H1 (cell line): Measurements from ENCODE around the gene SHROOM4. TPM values are rescaled to one million over a fixed set of nuclear protein-coding genes. Genes with fewer than 3 reads are reported as not detected.

Experiments
- CTCF ChIA-PET: fragments of 300-600 bp; sonication (Branson Sonifier 250); formaldehyde crosslinking; loops from one replicate; lab custom pipeline; 2021; ENCODE audit not compliant: partially characterized antibody; lab: Charles Lee
- POLR2A ChIA-PET: fragments of 300-600 bp; sonication (Branson Sonifier 250); formaldehyde crosslinking; loops from one replicate; lab custom pipeline; 2021; ENCODE audit warnings: inconsistent platforms; ENCODE audit not compliant: partially characterized antibody; lab: Charles Lee
- DNase-seq, 2 experiments: peaks; one replicate each; pipeline versions ENCODE4 v3.0.0 to v3.0.0-alpha.2; 2010 to 2022; ENCODE audit warnings: low spot score in 2 of 2, low read depth in 1 of 2, mixed read lengths in 1 of 2
- FAIRE-seq: peaks from 2 replicates; lab custom pipeline; 2011; peaks lifted over from hg19 to GRCh38; lab: Jason Lieb, UNC
- H2AFZ ChIP-seq: 2 replicates; pipeline ENCODE4 v1.8.1; 2012; ENCODE audit warnings: low read length, inconsistent platforms
- H2AK5ac ChIP-seq: 2 replicates; pipeline ENCODE4 v1.6.1; 2013; ENCODE audit warnings: low read depth, low read length
- H2BK120ac ChIP-seq: replicated peaks from 2 replicates; pipeline ENCODE3; 2013; ENCODE audit warnings: low read depth, low read length, inconsistent platforms
- H2BK12ac ChIP-seq: 2 replicates; pipeline ENCODE4 v1.6.1; 2013; ENCODE audit warnings: low read depth, low read length
- H2BK15ac ChIP-seq: 2 replicates; pipeline ENCODE4 v1.6.1; 2013; ENCODE audit warnings: low read length
- H2BK20ac ChIP-seq: 2 replicates; pipeline ENCODE4 v1.6.1; 2013; ENCODE audit warnings: low read length
- H2BK5ac ChIP-seq: 2 replicates; pipeline ENCODE4 v1.6.1; 2013; ENCODE audit warnings: low read depth, low read length
- H3K14ac ChIP-seq: 2 replicates; pipeline ENCODE4 v1.6.1; 2013; ENCODE audit warnings: inconsistent platforms; ENCODE audit not compliant: insufficient read length
- H3K18ac ChIP-seq: 2 replicates; pipeline ENCODE4 v1.6.1; 2013; ENCODE audit warnings: low read length; ENCODE audit errors: extremely low read depth
- H3K23ac ChIP-seq: 2 replicates; pipeline ENCODE4 v1.6.1; 2013; ENCODE audit warnings: inconsistent platforms; ENCODE audit not compliant: insufficient read length
- H3K23me2 ChIP-seq: 2 replicates; pipeline ENCODE4 v1.6.1; 2013; ENCODE audit warnings: low read depth, low read length
- H3K27ac ChIP-seq: 2 replicates; pipeline ENCODE4 v1.6.1; 2011; ENCODE audit warnings: low read depth, low read length, inconsistent platforms
- H3K27me3 ChIP-seq, 4 experiments: replicated peaks in 1 of 4; 1 replicate in 1 of 4; 2 replicates in 3 of 4; pipeline versions ENCODE4 v1.6.1 to v1.8.1; 2011 to 2013; ENCODE audit warnings: low read length in 3 of 4, mild to moderate bottlenecking in 3 of 4, inconsistent platforms in 2 of 4, mixed read lengths in 2 of 4, moderate library complexity in 1 of 4; ENCODE audit not compliant: control insufficient read depth in 3 of 4, insufficient read depth in 3 of 4; ENCODE audit errors: extremely low read depth in 1 of 4
- H3K36me3 ChIP-seq, 4 experiments: 2 replicates each; pipeline versions ENCODE4 v1.6.1 to v1.8.1; 2011 to 2013; ENCODE audit warnings: mild to moderate bottlenecking in 4 of 4, low read length in 3 of 4, moderate library complexity in 2 of 4, control low read depth in 1 of 4, inconsistent platforms in 1 of 4; ENCODE audit not compliant: insufficient read depth in 4 of 4, control insufficient read depth in 2 of 4
- H3K4ac ChIP-seq: replicated peaks from 2 replicates; pipeline ENCODE3; 2013; ENCODE audit warnings: low read length, low read depth, mixed read lengths, inconsistent platforms; ENCODE audit not compliant: insufficient read length
- H3K4me1 ChIP-seq, 4 experiments: replicated peaks in 1 of 4; 1 replicate in 1 of 4; 2 replicates in 3 of 4; pipeline versions ENCODE4 v1.6.1 to v1.8.1; 2011 to 2013; ENCODE audit warnings: low read length in 3 of 4, inconsistent platforms in 2 of 4, mixed read lengths in 1 of 4; ENCODE audit not compliant: insufficient read depth in 4 of 4, control insufficient read depth in 3 of 4
- H3K4me2 ChIP-seq, 2 experiments: 2 replicates each; pipeline versions ENCODE4 v1.6.1 to v1.8.1; 2011 to 2013; ENCODE audit warnings: low read depth in 2 of 2, low read length in 2 of 2, control low read depth in 1 of 2, inconsistent platforms in 1 of 2, mild to moderate bottlenecking in 1 of 2; ENCODE audit not compliant: insufficient read depth in 1 of 2
- H3K4me3 ChIP-seq, 4 experiments: fragments of 200-600, 300-600 bp in 1 of 4; sonication (generic), shearing (Covaris generic), sonication (Bioruptor Twin) in 1 of 4; 2 replicates each; pipeline versions ENCODE4 v1.5.1 to v1.8.1; 2011 to 2016; ENCODE audit warnings: low read length in 4 of 4, low read depth in 3 of 4, control low read depth in 2 of 4, inconsistent platforms in 2 of 4, mild to moderate bottlenecking in 2 of 4, mixed read lengths in 1 of 4, moderate library complexity in 1 of 4; ENCODE audit not compliant: insufficient read depth in 2 of 4; ENCODE audit errors: extremely low read depth in 1 of 4
- H3K56ac ChIP-seq: replicated peaks from 2 replicates; pipeline ENCODE3; 2013; ENCODE audit warnings: low read depth, mild to moderate bottlenecking, mixed read lengths, low read length, inconsistent platforms; ENCODE audit not compliant: insufficient read length
- H3K79me1 ChIP-seq: 2 replicates; pipeline ENCODE4 v1.6.1; 2013; ENCODE audit warnings: low read depth, low read length, control low read depth
- H3K79me2 ChIP-seq, 2 experiments: 2 replicates each; pipeline versions ENCODE4 v1.6.1 to v1.8.1; 2012 to 2013; ENCODE audit warnings: low read length in 2 of 2, mild to moderate bottlenecking in 2 of 2, inconsistent platforms in 1 of 2; ENCODE audit not compliant: insufficient read depth in 2 of 2, control insufficient read depth in 1 of 2
- H3K9ac ChIP-seq, 4 experiments: replicated peaks in 1 of 4; 1 replicate in 1 of 4; 2 replicates in 3 of 4; pipeline versions ENCODE4 v1.6.1 to v1.8.1; 2011 to 2013; ENCODE audit warnings: low read depth in 3 of 4, low read length in 3 of 4, control low read depth in 2 of 4, mild to moderate bottlenecking in 2 of 4, moderate library complexity in 2 of 4, inconsistent platforms in 1 of 4; ENCODE audit errors: extremely low read depth in 1 of 4
- H3K9me3 ChIP-seq, 2 experiments: 2 replicates each; pipeline versions ENCODE4 v1.6.1 to v1.8.1; 2012 to 2013; ENCODE audit warnings: mild to moderate bottlenecking in 2 of 2, moderate library complexity in 2 of 2, control low read depth in 1 of 2, inconsistent platforms in 1 of 2, low read depth in 1 of 2, low read length in 1 of 2, mixed read lengths in 1 of 2; ENCODE audit not compliant: insufficient read depth in 2 of 2
- H4K20me1 ChIP-seq, 2 experiments: replicated peaks in 1 of 2; 2 replicates each; pipeline versions ENCODE3 to v1.8.1; 2011 to 2013; ENCODE audit warnings: inconsistent platforms in 2 of 2, low read length in 2 of 2, mild to moderate bottlenecking in 1 of 2; ENCODE audit not compliant: insufficient read depth in 2 of 2, control insufficient read depth in 1 of 2
- H4K5ac ChIP-seq: 2 replicates; pipeline ENCODE4 v1.6.1; 2013; ENCODE audit warnings: low read length, low read depth, mixed read lengths, inconsistent platforms; ENCODE audit not compliant: insufficient read length
- H4K8ac ChIP-seq: 2 replicates; pipeline ENCODE4 v1.8.0; 2013; ENCODE audit warnings: mild to moderate bottlenecking, moderate library complexity, low read length, inconsistent platforms; ENCODE audit not compliant: insufficient read depth; ENCODE audit errors: extremely low read depth
- H4K91ac ChIP-seq: replicated peaks from 2 replicates; pipeline ENCODE3; 2013; ENCODE audit warnings: low read length, mixed read lengths, inconsistent platforms; ENCODE audit not compliant: insufficient read length
- CBX8 ChIP-seq: fragments of 300-800, 300-1000 bp; sonication (generic); IDR thresholded peaks from 2 replicates; pipeline ENCODE4 v1.7.1; 2016; ENCODE audit warnings: low read depth, low read length, borderline replicate concordance
- CHD2 ChIP-seq: IDR thresholded peaks from 2 replicates; pipeline ENCODE4 v1.6.1; 2012; ENCODE audit warnings: low read length, improper control_type of control experiment
- KDM4A ChIP-seq: IDR thresholded peaks from one replicate; pipeline ENCODE4 v1.7.1; 2012; ENCODE audit warnings: low read depth, mild to moderate bottlenecking, moderate library complexity, low read length, inconsistent platforms; ENCODE audit not compliant: severe bottlenecking
- RAD21 ChIP-seq, 2 experiments: IDR thresholded peaks in 1 of 2; conservative IDR thresholded peaks in 1 of 2; 2 replicates each; pipeline ENCODE4 v1.6.1; 2011; ENCODE audit warnings: low read depth in 2 of 2, low read length in 2 of 2, improper control_type of control experiment in 1 of 2, inconsistent platforms in 1 of 2, mild to moderate bottlenecking in 1 of 2, moderate library complexity in 1 of 2
- RBBP5 ChIP-seq: IDR thresholded peaks from 2 replicates; pipeline ENCODE4 v1.7.1; 2012; ENCODE audit warnings: low read depth, mild to moderate bottlenecking, inconsistent platforms, low read length, moderate library complexity, borderline replicate concordance
- SAP30 ChIP-seq: fragments of 300-600 bp; sonication (generic); IDR thresholded peaks from 2 replicates; pipeline ENCODE4 v1.7.1; 2012; ENCODE audit warnings: low read length, moderate library complexity, mild to moderate bottlenecking, inconsistent platforms; ENCODE audit not compliant: insufficient read depth, insufficient replicate concordance
- SIN3A ChIP-seq, 2 experiments: IDR thresholded peaks in 1 of 2; conservative IDR thresholded peaks in 1 of 2; 2 replicates each; pipeline ENCODE4 v1.6.1; 2011 to 2012; ENCODE audit warnings: low read length in 2 of 2, improper control_type of control experiment in 1 of 2, low read depth in 1 of 2, mild to moderate bottlenecking in 1 of 2
- SIX5 ChIP-seq: IDR thresholded peaks from 2 replicates; pipeline ENCODE4 v1.6.1; 2011; ENCODE audit warnings: mild to moderate bottlenecking, low read depth, low read length
- SP2 ChIP-seq: IDR thresholded peaks from 2 replicates; pipeline ENCODE4 v1.6.1; 2012; ENCODE audit warnings: mild to moderate bottlenecking, low read length, inconsistent platforms
- TCF12 ChIP-seq: IDR thresholded peaks from 2 replicates; pipeline ENCODE4 v1.6.1; 2011; ENCODE audit warnings: low read depth, mild to moderate bottlenecking, low read length
- WGBS, 2 experiments: shearing (Covaris generic) in 1 of 2; methylation state at CpG; one replicate each; pipeline versions ENCODE4 v1.1.6 to v1.1.7; 2013 to 2015; ENCODE audit warnings: low lambda C conversion rate in 2 of 2, mixed read lengths in 2 of 2, inconsistent platforms in 1 of 2, low coverage in 1 of 2, missing lambda C conversion rate in 1 of 2; ENCODE audit not compliant: insufficient replicate concordance in 2 of 2, insufficient coverage in 1 of 2, insufficient read length in 1 of 2; ENCODE audit errors: extremely low coverage in 1 of 2, missing lambda C conversion rate in 1 of 2; 5-methylcytosine and 5-hydroxymethylcytosine counted together
- polyA plus RNA-seq, 7 experiments: library from polyadenylated mRNA; depleted of rRNA in 3 of 7; stranded (reverse) in 5 of 7; unstranded in 2 of 7; fragments of >200 nt in 5 of 7; fragments of 200-250 nt in 2 of 7; gene quantifications; 1 replicate in 5 of 7; 2 replicates in 1 of 7; 4 replicates in 1 of 7; pipeline versions ENCODE4 v1.2.1 to v1.2.3, GENCODE V29; 2011 to 2013; ENCODE audit warnings: missing spikeins in 2 of 7, mixed read lengths in 2 of 7
- total RNA-seq: library from RNA; stranded (reverse); fragmentation: NEBNext Ultra II Directional; extraction: Animal tissue kit (Norgen Biotek cat#: 25700); gene quantifications from 2 replicates; pipeline ENCODE4 v1.2.1, GENCODE V29; 2021
- TF ChIP-seq, protein P1 (sequence below), 3 experiments: IDR thresholded peaks; 1 replicate in 2 of 3; 2 replicates in 1 of 3; pipeline versions ENCODE4 v1.5.1 to v1.6.1; 2011; ENCODE audit warnings: low read length in 3 of 3, mild to moderate bottlenecking in 3 of 3, inconsistent platforms in 2 of 3, low read depth in 1 of 3, moderate library complexity in 1 of 3; ENCODE audit not compliant: insufficient read depth in 1 of 3; ENCODE audit errors: control extremely low read depth in 1 of 3

SHROOM4 gene
- total and polyA plus RNA-seq, 2 of the 8 experiments (the other 6 are each of a cell fraction or from before 2014, with no cell fraction given) = 1.6 to 5.6 TPM

- Histone ChIP-seq H3K9me3 (no peaks in the 10 kb centered on the region), H3K14ac (no peak overlapping the region), H3K36me3 (no peaks in the 10 kb centered on the region), H3K4ac (no peak overlapping the region), H3K4me2 (no peak overlapping the region), H3K79me2 (no peaks in the 10 kb centered on the region), H2BK20ac (no peak overlapping the region), H3K23ac (no peak overlapping the region), H3K27ac (no peak overlapping the region), H2BK5ac (no peak overlapping the region), H2AK5ac (no peak overlapping the region), H3K23me2 (no peaks in the 10 kb centered on the region), H3K79me1 (no peaks in the 10 kb centered on the region), H3K18ac (no peak overlapping the region), H3K27me3 (no peaks in the 10 kb centered on the region), H3K4me3 (no peak overlapping the region), H2AFZ (no peak overlapping the region), H2BK120ac (no peak overlapping the region), H2BK15ac (no peak overlapping the region), H3K9ac (no peak overlapping the region), H3K4me1 (no peaks in the 10 kb centered on the region), H4K8ac (no peak overlapping the region), H4K5ac (no peak overlapping the region), H2BK12ac (no peak overlapping the region), H4K20me1 (no peaks in the 10 kb centered on the region), H3K56ac (no peak overlapping the region), H4K91ac (no peak overlapping the region)
- WGBS, 2 experiments = 100% methylated on average over 1 of the region's 1 CpG; no CpG with 5 or more reads in 1 of the 2 experiments
- CTCF ChIA-PET = interaction anchor here (0.9 kb wide), 1 partner anchor 10 kb away, joined by 5 read pairs; no protein-coding TSS in a partner anchor
- DNase-seq (no peak), FAIRE-seq (no peak)
- POLR2A ChIA-PET = no interaction called here
- TF ChIP-seq, protein P1, sequence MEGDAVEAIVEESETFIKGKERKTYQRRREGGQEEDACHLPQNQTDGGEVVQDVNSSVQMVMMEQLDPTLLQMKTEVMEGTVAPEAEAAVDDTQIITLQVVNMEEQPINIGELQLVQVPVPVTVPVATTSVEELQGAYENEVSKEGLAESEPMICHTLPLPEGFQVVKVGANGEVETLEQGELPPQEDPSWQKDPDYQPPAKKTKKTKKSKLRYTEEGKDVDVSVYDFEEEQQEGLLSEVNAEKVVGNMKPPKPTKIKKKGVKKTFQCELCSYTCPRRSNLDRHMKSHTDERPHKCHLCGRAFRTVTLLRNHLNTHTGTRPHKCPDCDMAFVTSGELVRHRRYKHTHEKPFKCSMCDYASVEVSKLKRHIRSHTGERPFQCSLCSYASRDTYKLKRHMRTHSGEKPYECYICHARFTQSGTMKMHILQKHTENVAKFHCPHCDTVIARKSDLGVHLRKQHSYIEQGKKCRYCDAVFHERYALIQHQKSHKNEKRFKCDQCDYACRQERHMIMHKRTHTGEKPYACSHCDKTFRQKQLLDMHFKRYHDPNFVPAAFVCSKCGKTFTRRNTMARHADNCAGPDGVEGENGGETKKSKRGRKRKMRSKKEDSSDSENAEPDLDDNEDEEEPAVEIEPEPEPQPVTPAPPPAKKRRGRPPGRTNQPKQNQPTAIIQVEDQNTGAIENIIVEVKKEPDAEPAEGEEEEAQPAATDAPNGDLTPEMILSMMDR (IDR thresholded peaks at IDR 0.05; ENCODE audit: control extremely low read depth in 1 of 3, insufficient read depth in 1 of 3, low read depth in 1 of 3, low read length in 3 of 3) = no peak
- no peak for TF ChIP-seq SIX5
- TF ChIP-seq CBX8 = no peak
- no peak for TF ChIP-seq SIN3A (conservative IDR thresholded peaks at IDR 0.05 in 1 of 2, IDR thresholded peaks at IDR 0.05 in 1 of 2; ENCODE audit: low read depth in 1 of 2, low read length in 2 of 2)
- no peak for TF ChIP-seq SAP30
- TF ChIP-seq SP2 = no peak
- no peak for TF ChIP-seq KDM4A
- TF ChIP-seq RBBP5 = no peak
- no peak for TF ChIP-seq RAD21 (IDR thresholded peaks at IDR 0.05 in 1 of 2, conservative IDR thresholded peaks at IDR 0.05 in 1 of 2; ENCODE audit: low read depth in 2 of 2, low read length in 2 of 2)
- TF ChIP-seq TCF12 = no peak
- no peak for TF ChIP-seq CHD2
These were observed 142.3 kb downstream of the SHROOM4 start for GRCh38 chrX:50671661-50672060.
